H9 (cell line): ENCODE data around the gene FHL1. TPM values are rescaled to one million over a fixed set of nuclear protein-coding genes. Genes with fewer than 3 reads are reported as not detected.

Source experiments
- DNase-seq: peaks from one replicate; pipeline ENCODE4 v3.0.0-alpha.2; 2017
- H2AFZ ChIP-seq: one replicate; pipeline ENCODE4 v1.6.1; 2013; ENCODE audit warnings: mild to moderate bottlenecking, low read length, control low read depth, moderate library complexity
- H2AK5ac ChIP-seq: 2 replicates; pipeline ENCODE4 v1.6.1; 2013; ENCODE audit warnings: low read length, control low read depth, mixed read lengths; ENCODE audit not compliant: insufficient read length
- H2BK120ac ChIP-seq: one replicate; pipeline ENCODE4 v1.6.1; 2013; ENCODE audit warnings: low read depth, mild to moderate bottlenecking, low read length, control low read depth, inconsistent platforms; ENCODE audit not compliant: poor library complexity, severe bottlenecking
- H2BK12ac ChIP-seq: 2 replicates; pipeline ENCODE4 v1.6.1; 2013; ENCODE audit warnings: low read length, control low read depth, mixed read lengths, low read depth; ENCODE audit not compliant: insufficient read length
- H2BK15ac ChIP-seq: 2 replicates; pipeline ENCODE4 v1.6.1; 2013; ENCODE audit warnings: low read depth, low read length, control low read depth
- H2BK20ac ChIP-seq: one replicate; pipeline ENCODE4 v1.6.1; 2013; ENCODE audit warnings: low read depth, mild to moderate bottlenecking, low read length, control low read depth, inconsistent platforms; ENCODE audit not compliant: poor library complexity, severe bottlenecking
- H2BK5ac ChIP-seq: 2 replicates; pipeline ENCODE4 v1.6.1; 2013; ENCODE audit warnings: low read length, control low read depth, mixed read lengths; ENCODE audit not compliant: insufficient read length
- H3K14ac ChIP-seq: 2 replicates; pipeline ENCODE4 v1.6.1; 2013; ENCODE audit warnings: low read length, control low read depth; ENCODE audit not compliant: insufficient read depth
- H3K18ac ChIP-seq: 2 replicates; pipeline ENCODE4 v1.6.1; 2013; ENCODE audit warnings: low read depth, mild to moderate bottlenecking, mixed read lengths, low read length, control low read depth; ENCODE audit not compliant: insufficient read length
- H3K23ac ChIP-seq: 2 replicates; pipeline ENCODE4 v1.6.1; 2013; ENCODE audit warnings: low read length, control low read depth, mixed read lengths, low read depth; ENCODE audit not compliant: insufficient read length
- H3K23me2 ChIP-seq: 2 replicates; pipeline ENCODE4 v1.6.1; 2013; ENCODE audit warnings: low read depth, mild to moderate bottlenecking, mixed read lengths, low read length, control low read depth; ENCODE audit not compliant: insufficient read length, poor library complexity, severe bottlenecking
- H3K27ac ChIP-seq: 2 replicates; pipeline ENCODE4 v1.5.1; 2013; ENCODE audit warnings: low read length, control low read depth, mixed read lengths, low read depth; ENCODE audit not compliant: insufficient read length
- H3K27me3 ChIP-seq: 2 replicates; pipeline ENCODE4 v1.6.1; 2013; ENCODE audit warnings: low read length, control low read depth, inconsistent platforms; ENCODE audit not compliant: insufficient read depth
- H3K4ac ChIP-seq: 2 replicates; pipeline ENCODE4 v1.6.1; 2013; ENCODE audit warnings: low read depth, mild to moderate bottlenecking, control low read depth, inconsistent platforms, low read length, moderate library complexity
- H3K4me1 ChIP-seq: 2 replicates; pipeline ENCODE4 v1.6.1; 2013; ENCODE audit warnings: low read length, control low read depth, inconsistent platforms; ENCODE audit not compliant: insufficient read depth
- H3K4me2 ChIP-seq: 2 replicates; pipeline ENCODE4 v1.6.1; 2013; ENCODE audit warnings: low read length, control low read depth, mixed read lengths; ENCODE audit not compliant: insufficient read length, insufficient read depth
- H3K56ac ChIP-seq: 2 replicates; pipeline ENCODE4 v1.6.1; 2013; ENCODE audit warnings: low read depth, mild to moderate bottlenecking, mixed read lengths, low read length, control low read depth; ENCODE audit not compliant: insufficient read length
- H3K79me1 ChIP-seq: 2 replicates; pipeline ENCODE4 v1.6.1; 2013; ENCODE audit warnings: low read depth, mild to moderate bottlenecking, moderate library complexity, low read length, control low read depth, inconsistent platforms; ENCODE audit not compliant: insufficient read depth, poor library complexity, severe bottlenecking
- H3K79me2 ChIP-seq: 2 replicates; pipeline ENCODE4 v1.6.1; 2013; ENCODE audit warnings: low read length, control low read depth, inconsistent platforms; ENCODE audit not compliant: insufficient read depth
- H3K9ac ChIP-seq: 2 replicates; pipeline ENCODE4 v1.6.1; 2013; ENCODE audit warnings: low read length, control low read depth, mixed read lengths; ENCODE audit not compliant: insufficient read length; ENCODE audit errors: extremely low read depth
- H3K9me3 ChIP-seq: one replicate; pipeline ENCODE4 v1.6.1; 2013; ENCODE audit warnings: low read depth, low read length, inconsistent platforms; ENCODE audit not compliant: control insufficient read depth
- H3T11ph ChIP-seq: one replicate; pipeline ENCODE4 v1.6.1; 2013; ENCODE audit warnings: mild to moderate bottlenecking, low read length, control low read depth, inconsistent platforms
- H4K20me1 ChIP-seq: one replicate; pipeline ENCODE4 v1.6.1; 2013; ENCODE audit not compliant: control insufficient read depth, insufficient read length, insufficient read depth
- H4K5ac ChIP-seq: 2 replicates; pipeline ENCODE4 v1.6.1; 2013; ENCODE audit warnings: low read depth, mild to moderate bottlenecking, mixed read lengths, low read length, control low read depth; ENCODE audit not compliant: insufficient read length
- H4K8ac ChIP-seq: replicated peaks from 2 replicates; pipeline ENCODE4 v1.6.1; 2013; ENCODE audit warnings: low read length, control low read depth, mixed read lengths, low read depth; ENCODE audit not compliant: insufficient read length
- H4K91ac ChIP-seq: 2 replicates; pipeline ENCODE4 v1.6.1; 2013; ENCODE audit warnings: low read depth, mild to moderate bottlenecking, moderate library complexity, mixed read lengths, low read length, control low read depth; ENCODE audit not compliant: insufficient read length
- H3K27ac Mint-ChIP-seq, 3 experiments: 2 replicates in 2 of 3; 3 replicates in 1 of 3; pipeline ENCODE4 v1.8.0; 2020 to 2021; ENCODE audit warnings: mixed read lengths in 3 of 3, mild to moderate bottlenecking in 1 of 3, moderate library complexity in 1 of 3
- H3K27me3 Mint-ChIP-seq: 2 replicates; pipeline ENCODE4 v1.8.0; 2021; ENCODE audit warnings: low read depth, mild to moderate bottlenecking, moderate library complexity, mixed read lengths
- H3K36me3 Mint-ChIP-seq, 3 experiments: 2 replicates in 2 of 3; 3 replicates in 1 of 3; pipeline ENCODE4 v1.8.0; 2020 to 2021; ENCODE audit warnings: low read depth in 3 of 3, mixed read lengths in 3 of 3; ENCODE audit not compliant: insufficient read depth in 1 of 3
- H3K4me1 Mint-ChIP-seq, 2 experiments: 2 replicates each; pipeline ENCODE4 v1.8.0; 2020; ENCODE audit warnings: mixed read lengths in 2 of 2
- H3K4me3 Mint-ChIP-seq, 2 experiments: 2 replicates in 1 of 2; 3 replicates in 1 of 2; pipeline ENCODE4 v1.8.0; 2020 to 2021; ENCODE audit warnings: mild to moderate bottlenecking in 2 of 2, mixed read lengths in 2 of 2, moderate library complexity in 1 of 2
- H3K9me3 Mint-ChIP-seq, 2 experiments: 2 replicates in 1 of 2; 3 replicates in 1 of 2; pipeline ENCODE4 v1.8.0; 2020; ENCODE audit warnings: mild to moderate bottlenecking in 2 of 2, mixed read lengths in 2 of 2, moderate library complexity in 1 of 2
- CTCF ChIP-seq: fragments of 200-600 bp; sonication (generic); conservative IDR thresholded peaks from 3 replicates; pipeline ENCODE4 v1.8.0; 2021; ENCODE audit warnings: antibody characterized with exemption, mild to moderate bottlenecking
- WGBS: extraction: QIAGEN DNeasy Blood & Tissue Kit; methylation state at CpG from one replicate; pipeline ENCODE4 v1.1.7; 2013; ENCODE audit warnings: missing lambda C conversion rate, low lambda C conversion rate, mixed read lengths; ENCODE audit not compliant: insufficient read length; ENCODE audit errors: extremely low coverage; 5-methylcytosine and 5-hydroxymethylcytosine counted together
- total RNA-seq: library from RNA; stranded (reverse); gene quantifications from 2 replicates; pipeline ENCODE4 v1.2.1, GENCODE V29; 2021

Gene FHL1
- total RNA-seq, 1 experiment from 2014 or later = 20.0 TPM

- Histone ChIP-seq H3K27me3 (no peaks in the 10 kb centered on the region), H3K27ac (no peak overlapping the region), H2BK120ac (no peak overlapping the region), H3K9ac (no peak overlapping the region), H3K14ac (no peak overlapping the region), H3T11ph (no peak overlapping the region), H3K9me3 (peaks cover 28% of the 10 kb centered on the region), H3K4me1 (no peaks in the 10 kb centered on the region), H2BK20ac (no peak overlapping the region), H3K4me2 (no peak overlapping the region), H2BK15ac (no peak overlapping the region), H3K18ac (no peak overlapping the region), H3K23me2 (peaks cover 3% of the 10 kb centered on the region), H2BK12ac (no peak overlapping the region), H4K20me1 (no peaks in the 10 kb centered on the region), H2AK5ac (no peak overlapping the region), H3K4ac (no peak overlapping the region), H2BK5ac (no peak overlapping the region), H4K5ac (no peak overlapping the region), H4K91ac (no peak overlapping the region), H4K8ac (no peak overlapping the region), H3K23ac (no peak overlapping the region), H3K79me2 (no peaks in the 10 kb centered on the region), H3K56ac (no peak overlapping the region), H2AFZ (no peak overlapping the region), H3K79me1 (no peaks in the 10 kb centered on the region)
- TF ChIP-seq CTCF = no peak
- Mint-ChIP-seq H3K4me1 (peaks cover 11% of the 10 kb centered on the region in 2 experiments), H3K9me3 (peaks cover 58 to 65% of the 10 kb centered on the region in 2 experiments), H3K36me3 (no peaks in the 10 kb centered on the region; a peak in 2 of 7 replicates), H3K27ac (no peak overlapping the region), H3K4me3 (no peak overlapping the region), H3K27me3 (no peaks in the 10 kb centered on the region; the same call in none of the 2 replicates)
- no CpG with 5 or more reads among the region's 5 CpGs for WGBS
- DNase-seq = no peak
These were observed 108.2 kb downstream of the FHL1 start for GRCh38 chrX:136255541-136255940.
